Stimulated activated memory B cell treated with anti-CD40 and anti-IgM and Interleukin-4, amounts not matched to agents 10 μg/mL and 1 μg/mL and 100 μg/mL, for 72 hours (primary cell): Measurements from ENCODE around the gene DSCAM.

Experiments used
- ATAC-seq: fragments of 150-1000 bp; cut with Tn5 transposase; 2 replicates; pipeline ENCODE4 v1.10.0; 2021
- H3K27ac Mint-ChIP-seq: one replicate; pipeline ENCODE4 v1.8.0; 2022; ENCODE audit warnings: mild to moderate bottlenecking, mixed read lengths
- H3K27me3 Mint-ChIP-seq: one replicate; pipeline ENCODE4 v1.8.0; 2022; ENCODE audit warnings: mixed read lengths
- H3K36me3 Mint-ChIP-seq: one replicate; pipeline ENCODE4 v1.8.0; 2022; ENCODE audit warnings: mixed read lengths
- H3K4me1 Mint-ChIP-seq: one replicate; pipeline ENCODE4 v1.8.0; 2022; ENCODE audit warnings: mixed read lengths
- H3K4me3 Mint-ChIP-seq: one replicate; pipeline ENCODE4 v1.8.0; 2022; ENCODE audit warnings: mild to moderate bottlenecking, moderate library complexity, mixed read lengths
- H3K9me3 Mint-ChIP-seq: one replicate; pipeline ENCODE4 v1.8.0; 2022; ENCODE audit warnings: mixed read lengths

DSCAM gene

GRCh38 chr21:40846103-40846502 is 855 bp downstream of the DSCAM start:
- no peak overlapping the region for H3K4me3 Mint-ChIP-seq
- H3K9me3 Mint-ChIP-seq = no peaks in the 10 kb centered on the region
- H3K27me3 Mint-ChIP-seq = peaks cover 27% of the 10 kb centered on the region
- ATAC-seq = no peak
- no peaks in the 10 kb centered on the region for H3K36me3 Mint-ChIP-seq
- H3K4me1 Mint-ChIP-seq = no peaks in the 10 kb centered on the region
- H3K27ac Mint-ChIP-seq = no peak overlapping the region

GRCh38 chr21:40845441-40845995 is 1.4 kb downstream of the DSCAM start:
- Mint-ChIP-seq H3K4me3 (no peak overlapping the region), H3K27me3 (peaks cover 33% of the 10 kb centered on the region), H3K36me3 (no peaks in the 10 kb centered on the region), H3K27ac (no peak overlapping the region), H3K4me1 (no peaks in the 10 kb centered on the region), H3K9me3 (no peaks in the 10 kb centered on the region)
- no peak for ATAC-seq

- no peak for ATAC-seq
These were observed 2.0 kb downstream of the DSCAM start for GRCh38 chr21:40844935-40845334.

GRCh38 chr21:40842197-40842552 is 4.8 kb downstream of the DSCAM start:
- ATAC-seq = no peak
- Mint-ChIP-seq H3K4me3 (no peak overlapping the region), H3K27ac (no peak overlapping the region), H3K9me3 (no peaks in the 10 kb centered on the region), H3K36me3 (no peaks in the 10 kb centered on the region), H3K27me3 (peaks cover 46% of the 10 kb centered on the region), H3K4me1 (no peaks in the 10 kb centered on the region)

More at GRCh38 chr21:40844935-40845334, 2.0 kb downstream of the DSCAM start:
- Mint-ChIP-seq H3K9me3 (no peaks in the 10 kb centered on the region), H3K27me3 (peaks cover 39% of the 10 kb centered on the region), H3K36me3 (no peaks in the 10 kb centered on the region), H3K27ac (no peak overlapping the region), H3K4me1 (no peaks in the 10 kb centered on the region), H3K4me3 (no peak overlapping the region)

DNA sequence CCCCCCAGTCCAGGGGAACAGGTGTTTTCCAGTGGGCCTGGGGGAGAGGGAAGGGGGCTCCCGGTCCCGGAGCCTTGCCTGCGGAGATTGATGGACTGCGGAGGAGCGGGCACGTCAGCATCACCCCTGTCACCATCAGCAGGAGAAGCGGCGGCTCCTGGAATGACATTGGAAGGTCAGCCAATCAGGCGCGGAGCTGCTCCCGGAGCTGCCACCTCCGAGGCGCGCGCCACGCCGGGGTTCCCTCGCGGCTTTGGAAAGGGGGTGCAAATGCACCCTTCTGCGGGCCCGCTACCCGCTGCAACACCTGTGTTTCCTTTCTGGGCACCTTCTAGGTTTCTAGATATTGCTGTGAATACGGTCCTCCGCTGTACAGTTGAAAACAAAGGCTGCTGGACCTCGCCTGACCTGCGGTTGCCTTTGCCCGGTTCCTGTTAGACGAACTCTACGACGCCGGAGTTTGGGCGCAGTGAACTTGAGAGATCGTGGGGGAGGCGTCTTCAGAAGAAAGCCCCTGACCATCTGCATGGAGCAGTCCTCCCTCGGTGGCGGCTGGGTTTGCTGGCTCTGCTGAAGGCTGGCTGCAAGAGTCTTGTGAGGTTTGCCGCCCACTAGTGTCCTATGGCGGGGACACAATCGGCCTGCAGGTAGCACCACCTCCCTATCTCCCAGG is 5.3 kb downstream of the DSCAM start:
- Mint-ChIP-seq H3K4me1 (no peaks in the 10 kb centered on the region), H3K36me3 (no peaks in the 10 kb centered on the region), H3K9me3 (no peaks in the 10 kb centered on the region), H3K27me3 (peaks cover 46% of the 10 kb centered on the region), H3K4me3 (no peak overlapping the region), H3K27ac (no peak overlapping the region)
- ATAC-seq = no peak

DNA sequence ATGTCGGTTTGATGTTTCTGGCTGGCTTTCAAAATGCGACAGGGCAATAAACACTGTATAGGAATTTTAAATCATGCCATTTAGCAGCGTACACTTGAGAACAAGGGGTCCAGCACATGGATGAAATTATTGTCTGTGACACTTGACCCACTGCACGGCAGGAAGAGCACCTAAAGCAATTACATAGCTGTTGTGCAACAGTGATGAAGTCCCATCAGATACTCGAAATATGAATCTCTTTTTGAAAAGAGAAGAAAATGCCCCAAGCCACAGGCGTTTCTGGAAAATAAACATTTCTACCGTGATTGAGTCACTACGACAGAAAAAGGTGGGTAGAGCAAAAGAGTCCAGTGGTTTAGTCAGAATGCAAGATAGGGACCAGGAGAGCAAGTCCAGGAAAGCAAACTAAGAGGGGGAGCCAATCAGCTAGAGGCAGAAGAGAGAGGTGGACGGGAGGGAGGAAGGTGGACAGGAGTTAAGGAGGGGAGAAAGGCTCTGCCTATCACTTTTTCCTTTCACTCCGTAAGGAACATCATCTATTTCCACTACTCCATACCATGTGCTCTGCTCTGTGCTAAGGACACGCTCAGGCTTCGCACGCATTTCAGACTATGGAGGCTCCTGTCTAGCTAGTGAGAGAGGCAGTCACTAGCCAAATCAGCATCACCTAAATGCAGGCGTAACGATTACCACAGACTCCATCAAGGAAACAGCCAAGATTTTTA is 6.4 kb downstream of the DSCAM start:
- H3K4me3 Mint-ChIP-seq = no peak overlapping the region
- H3K36me3 Mint-ChIP-seq = no peaks in the 10 kb centered on the region
- ATAC-seq = no peak
- no peaks in the 10 kb centered on the region for H3K4me1 Mint-ChIP-seq
- H3K9me3 Mint-ChIP-seq = no peaks in the 10 kb centered on the region
- peaks cover 42% of the 10 kb centered on the region for H3K27me3 Mint-ChIP-seq
- H3K27ac Mint-ChIP-seq = no peak overlapping the region

DNA sequence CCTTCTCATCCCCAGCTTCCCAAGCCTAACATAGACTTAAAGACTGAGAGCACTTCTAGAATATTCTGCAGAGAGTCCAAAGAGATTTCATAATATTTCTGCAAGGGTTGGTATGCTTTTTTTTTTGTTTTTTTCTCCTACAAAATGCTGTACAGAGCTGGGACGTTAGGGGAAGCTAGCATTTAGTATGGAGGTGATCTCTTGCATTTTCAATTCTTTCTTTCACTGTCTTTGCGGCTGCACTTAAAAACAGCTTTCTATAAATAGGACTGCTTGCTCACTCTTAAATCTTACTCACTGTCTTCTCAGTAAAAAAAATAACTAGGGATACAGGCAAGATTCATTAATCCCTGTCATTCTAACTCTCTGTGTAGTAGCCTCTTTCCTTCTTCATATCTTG is 7.4 kb downstream of the DSCAM start:
- no peak overlapping the region for H3K4me3 Mint-ChIP-seq
- H3K9me3 Mint-ChIP-seq = no peaks in the 10 kb centered on the region
- peaks cover 36% of the 10 kb centered on the region for H3K27me3 Mint-ChIP-seq
- ATAC-seq = no peak
- no peaks in the 10 kb centered on the region for H3K4me1 Mint-ChIP-seq
- H3K36me3 Mint-ChIP-seq = no peaks in the 10 kb centered on the region
- H3K27ac Mint-ChIP-seq = no peak overlapping the region

DNA sequence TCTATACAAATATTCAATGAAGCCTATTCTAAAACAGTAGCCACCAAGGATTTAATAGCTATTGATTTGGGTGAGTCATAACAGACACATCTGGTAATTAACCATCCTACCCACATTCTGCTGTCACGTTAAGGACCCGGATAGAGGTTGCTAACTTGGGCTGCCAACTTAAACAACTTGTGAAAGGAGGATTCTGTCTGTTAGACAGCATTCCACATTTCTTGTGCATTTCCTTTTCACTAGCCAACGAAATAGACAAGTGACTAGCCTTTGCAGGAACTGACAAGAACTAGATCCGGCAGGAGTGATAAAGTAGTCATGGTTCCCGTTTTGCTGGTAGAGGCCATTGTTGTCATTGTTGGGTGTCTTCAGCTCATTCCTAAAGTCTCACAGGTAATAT is 9.5 kb downstream of the DSCAM start:
- peaks cover 32% of the 10 kb centered on the region for H3K27me3 Mint-ChIP-seq
- H3K4me3 Mint-ChIP-seq = no peak overlapping the region
- H3K4me1 Mint-ChIP-seq = no peaks in the 10 kb centered on the region

GRCh38 chr21:40835184-40835694 is 11.7 kb downstream of the DSCAM start:
- H3K4me3 Mint-ChIP-seq = no peak overlapping the region
- H3K4me1 Mint-ChIP-seq = no peaks in the 10 kb centered on the region
- ATAC-seq = no peak
- no peaks in the 10 kb centered on the region for H3K36me3 Mint-ChIP-seq
- H3K27ac Mint-ChIP-seq = no peak overlapping the region
- H3K27me3 Mint-ChIP-seq = peaks cover 10% of the 10 kb centered on the region
- no peaks in the 10 kb centered on the region for H3K9me3 Mint-ChIP-seq

More for the DNA sequence above, 9.5 kb downstream of the DSCAM start:
- ATAC-seq = no peak
- Mint-ChIP-seq H3K36me3 (no peaks in the 10 kb centered on the region), H3K9me3 (no peaks in the 10 kb centered on the region), H3K27ac (no peak overlapping the region)

- ATAC-seq = no peak
- Mint-ChIP-seq H3K27ac (no peak overlapping the region), H3K27me3 (no peaks in the 10 kb centered on the region), H3K4me3 (no peak overlapping the region), H3K9me3 (no peaks in the 10 kb centered on the region), H3K36me3 (no peaks in the 10 kb centered on the region), H3K4me1 (no peaks in the 10 kb centered on the region)
These were observed 13.8 kb downstream of the DSCAM start for GRCh38 chr21:40833184-40833583.

- H3K36me3 Mint-ChIP-seq = no peaks in the 10 kb centered on the region
- no peaks in the 10 kb centered on the region for H3K27me3 Mint-ChIP-seq
- H3K4me3 Mint-ChIP-seq = no peak overlapping the region
- H3K9me3 Mint-ChIP-seq = peaks cover 3% of the 10 kb centered on the region
- no peak overlapping the region for H3K27ac Mint-ChIP-seq
- no peaks in the 10 kb centered on the region for H3K4me1 Mint-ChIP-seq
- ATAC-seq = no peak
These were observed 14.6 kb downstream of the DSCAM start for GRCh38 chr21:40832316-40832715.

- Mint-ChIP-seq H3K27ac (no peak overlapping the region), H3K27me3 (peaks cover 15% of the 10 kb centered on the region), H3K36me3 (no peaks in the 10 kb centered on the region), H3K4me3 (no peak overlapping the region), H3K9me3 (peaks cover 3% of the 10 kb centered on the region), H3K4me1 (no peaks in the 10 kb centered on the region)
- ATAC-seq = no peak
These were observed 16.1 kb downstream of the DSCAM start for GRCh38 chr21:40830836-40831235.

GRCh38 chr21:40829791-40830190 is 17.2 kb downstream of the DSCAM start:
- Mint-ChIP-seq H3K36me3 (no peaks in the 10 kb centered on the region), H3K9me3 (peaks cover 5% of the 10 kb centered on the region), H3K4me3 (no peak overlapping the region), H3K4me1 (no peaks in the 10 kb centered on the region), H3K27ac (no peak overlapping the region), H3K27me3 (peaks cover 18% of the 10 kb centered on the region)
- ATAC-seq = no peak

DNA sequence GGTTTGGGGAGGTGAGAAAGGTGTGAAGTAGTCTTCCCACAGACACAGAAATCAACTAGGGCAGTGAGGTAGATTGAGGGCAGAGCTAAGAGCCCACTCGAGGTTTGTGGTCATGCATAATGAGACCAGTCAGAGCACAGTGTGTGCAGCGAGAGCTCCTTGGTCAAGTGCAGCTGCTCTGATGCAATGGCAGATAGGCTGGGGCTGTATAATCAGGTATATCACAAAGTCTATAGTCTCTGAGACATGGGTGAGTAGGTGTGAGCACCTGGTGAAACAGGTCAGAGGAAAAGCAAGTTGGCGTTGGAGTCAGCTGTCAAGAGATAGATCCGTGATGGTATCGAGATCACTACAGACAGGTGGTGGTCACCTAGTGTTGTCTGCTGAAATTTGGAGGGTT is 17.6 kb downstream of the DSCAM start:
- Mint-ChIP-seq H3K9me3 (peaks cover 8% of the 10 kb centered on the region), H3K4me1 (no peaks in the 10 kb centered on the region), H3K4me3 (no peak overlapping the region), H3K36me3 (no peaks in the 10 kb centered on the region), H3K27ac (no peak overlapping the region), H3K27me3 (peaks cover 18% of the 10 kb centered on the region)
- ATAC-seq = no peak

DNA sequence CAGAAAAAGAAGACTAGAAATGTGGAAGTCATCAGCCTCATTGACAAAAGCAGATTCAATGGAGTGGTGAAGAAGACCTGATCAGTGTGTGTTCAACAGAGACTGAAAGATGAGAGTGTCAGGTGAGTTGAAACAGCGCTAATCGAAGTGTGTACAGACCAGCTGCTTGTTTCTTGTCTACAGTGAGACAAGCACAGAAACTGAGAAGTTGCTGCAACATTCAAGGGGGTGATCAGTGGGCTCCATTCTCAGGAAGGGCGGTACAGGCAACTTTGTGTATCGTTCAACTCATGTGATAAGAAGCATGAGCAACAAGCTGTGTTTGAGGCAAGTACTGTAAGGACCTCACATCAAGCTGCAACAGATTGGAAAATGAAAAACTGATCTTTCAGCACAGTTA is 19.4 kb downstream of the DSCAM start:
- no peaks in the 10 kb centered on the region for H3K36me3 Mint-ChIP-seq
- no peaks in the 10 kb centered on the region for H3K4me1 Mint-ChIP-seq
- H3K27me3 Mint-ChIP-seq = peaks cover 18% of the 10 kb centered on the region
- H3K27ac Mint-ChIP-seq = no peak overlapping the region
- ATAC-seq = no peak
- peaks cover 8% of the 10 kb centered on the region for H3K9me3 Mint-ChIP-seq
- no peak overlapping the region for H3K4me3 Mint-ChIP-seq
